GM18498 (cell line): ENCODE results near the gene BZW1.
A peak's percentile ranks its signal among the peaks of the same experiment; 100 is the strongest.

Source experiments
- ATAC-seq: cut with Tn5 transposase; IDR thresholded peaks from one replicate; pipeline ENCODE4 v1.9.1; 2021; ENCODE audit warnings: mild to moderate bottlenecking, moderate library complexity; ENCODE audit not compliant: unreplicated experiment

The BZW1 gene

DNA sequence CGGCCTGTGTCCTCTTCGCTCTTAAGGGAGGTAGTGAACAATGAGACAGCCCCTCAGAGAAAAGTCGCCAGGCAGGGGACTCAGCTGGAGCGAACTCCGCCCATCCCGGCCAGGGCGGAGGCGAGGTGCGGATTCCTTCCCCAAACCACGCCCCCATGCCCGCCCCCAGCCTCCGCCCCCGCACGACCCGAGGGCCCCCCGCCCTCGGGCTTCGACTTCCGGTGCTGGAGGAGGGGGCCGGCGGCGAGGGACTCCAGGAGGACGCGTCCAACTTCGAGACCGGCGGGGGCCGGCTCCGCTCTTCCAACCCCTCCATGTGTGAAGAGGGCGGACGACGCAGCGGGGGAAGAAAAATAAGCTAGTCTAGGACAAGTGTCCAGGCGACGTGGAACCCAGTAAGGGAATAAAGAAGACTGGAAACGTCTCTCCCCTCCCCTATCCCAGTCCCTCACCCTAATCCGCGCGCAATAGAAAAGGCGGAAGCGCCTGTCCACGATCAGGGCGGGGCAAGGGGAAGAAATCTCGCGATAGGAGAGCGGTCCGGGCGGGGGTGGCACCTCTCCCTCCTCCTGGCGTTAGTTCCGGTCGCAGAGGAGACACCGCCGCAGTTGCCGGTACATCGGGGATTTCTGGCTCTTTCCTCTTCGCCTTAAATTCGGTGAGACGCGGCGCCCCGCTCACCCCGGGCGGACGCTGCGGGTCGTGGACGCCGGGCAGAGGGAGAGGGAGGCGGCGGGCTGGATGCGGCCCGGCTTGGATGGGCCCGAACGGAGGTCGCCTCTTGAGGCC lies at the start of gene BZW1:
Gene BZW1, plus strand, starts transcription at position 578 of the 789 bp plus-strand sequence. CDS start 1,308 bp downstream, outside the sequence.
- peak; percentile 81 for ATAC-seq

DNA sequence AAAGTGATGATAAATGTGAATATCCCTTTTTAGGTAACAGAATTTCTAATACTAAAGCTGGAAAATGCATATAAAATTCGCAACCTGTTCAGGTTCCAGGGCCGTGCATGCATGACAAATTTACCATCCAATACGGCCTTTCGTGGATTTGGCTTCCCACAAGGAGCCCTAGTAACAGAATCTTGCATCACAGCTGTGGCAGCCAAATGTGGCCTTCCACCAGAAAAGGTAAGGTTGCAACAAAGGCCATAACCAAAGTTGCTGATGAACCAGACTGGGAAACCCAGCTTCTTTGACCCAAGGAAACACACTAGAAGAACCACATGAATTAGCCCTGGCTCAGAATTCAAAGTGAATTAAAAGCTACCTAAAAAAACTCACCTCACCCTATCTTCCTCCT lies 49.6 kb upstream of the BZW1 start:
- ATAC-seq: no peak

DNA sequence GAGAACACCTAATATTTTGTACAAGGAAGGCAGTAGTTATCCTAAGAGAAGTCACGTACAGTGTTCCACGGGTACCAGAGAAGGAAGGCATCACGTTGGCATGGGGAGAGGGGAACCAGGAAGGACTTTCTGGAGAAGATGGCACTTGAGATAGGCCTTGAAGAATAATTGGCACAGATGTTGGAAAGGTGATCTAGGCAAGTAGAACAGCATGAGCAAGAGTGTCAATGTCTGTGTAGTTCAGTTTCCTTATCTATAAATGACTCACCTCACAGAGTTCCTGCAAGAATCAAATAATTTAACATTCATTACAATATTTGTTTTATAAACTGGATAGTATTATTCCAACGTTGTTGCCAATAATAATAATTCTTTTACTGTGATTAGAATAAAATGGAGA lies 48.3 kb upstream of the BZW1 start:
- ATAC-seq: no peak

DNA sequence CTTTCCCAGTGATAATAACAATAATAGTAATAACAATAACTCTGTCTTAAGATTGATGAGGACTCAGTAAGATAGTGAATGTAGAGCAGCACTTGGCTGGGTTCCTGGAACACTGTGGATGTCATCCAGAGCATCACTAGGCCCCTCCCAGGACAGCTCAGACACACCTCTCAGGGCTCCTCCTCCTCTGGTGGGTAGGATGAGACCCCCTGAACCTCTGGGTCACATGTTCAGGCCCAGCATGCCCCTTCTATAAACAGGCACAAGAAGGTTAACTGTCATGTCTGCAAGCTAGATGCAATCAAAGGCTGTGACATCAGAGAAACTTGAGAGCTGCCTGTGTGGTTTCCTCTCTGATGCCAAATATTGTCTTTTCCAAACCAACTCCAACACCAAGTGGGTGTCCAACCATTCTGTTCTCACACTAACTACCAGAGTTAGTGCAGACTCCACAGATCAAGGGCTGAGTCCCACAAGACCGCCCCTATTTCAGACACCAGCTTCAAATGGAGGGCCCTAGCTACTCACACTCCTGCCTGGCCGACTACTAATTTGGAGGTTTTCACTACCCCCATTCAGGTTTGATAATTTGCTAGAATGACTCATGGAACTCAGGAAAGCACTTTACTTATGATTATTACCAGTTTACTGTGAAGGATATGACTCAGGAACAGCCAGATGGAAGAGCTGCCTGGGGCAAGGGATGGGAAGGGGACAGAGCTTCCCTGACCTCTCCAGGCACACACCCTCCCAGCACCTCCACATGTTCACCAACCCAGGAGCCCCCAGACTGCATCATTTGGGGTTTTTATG lies 46.4 kb upstream of the BZW1 start:
- ATAC-seq: no peak

DNA sequence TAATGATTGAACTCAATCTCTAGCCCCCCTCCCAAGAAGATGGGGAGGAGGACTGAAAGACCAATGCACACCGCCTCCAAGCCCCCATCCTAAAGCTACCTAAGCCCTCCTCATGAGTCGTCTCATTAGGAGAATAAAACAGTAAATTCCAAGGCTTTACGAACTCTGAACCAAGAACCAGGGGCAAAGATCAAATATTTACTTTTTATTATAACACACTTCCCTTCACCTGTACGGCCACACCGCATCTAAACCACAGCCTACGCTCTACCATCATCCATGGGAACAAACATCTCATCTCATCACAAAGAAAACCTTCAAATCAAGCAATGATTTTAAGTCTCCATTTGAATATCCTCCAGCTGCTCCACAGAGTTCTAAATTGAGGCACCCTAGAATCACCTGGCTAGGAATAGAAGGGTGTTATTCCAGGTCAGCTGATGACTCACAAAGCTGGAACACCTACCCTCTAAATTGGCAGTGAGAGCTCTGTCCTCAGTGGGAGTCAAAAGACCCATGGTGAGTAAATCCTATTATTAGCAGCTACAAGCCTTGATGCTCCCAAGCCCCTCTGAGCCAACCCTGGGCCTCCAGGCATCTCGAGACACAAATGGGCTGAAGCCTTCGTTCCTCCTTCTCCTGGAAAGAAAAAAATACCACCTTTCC lies 45.6 kb upstream of the BZW1 start:
- no peak for ATAC-seq

DNA sequence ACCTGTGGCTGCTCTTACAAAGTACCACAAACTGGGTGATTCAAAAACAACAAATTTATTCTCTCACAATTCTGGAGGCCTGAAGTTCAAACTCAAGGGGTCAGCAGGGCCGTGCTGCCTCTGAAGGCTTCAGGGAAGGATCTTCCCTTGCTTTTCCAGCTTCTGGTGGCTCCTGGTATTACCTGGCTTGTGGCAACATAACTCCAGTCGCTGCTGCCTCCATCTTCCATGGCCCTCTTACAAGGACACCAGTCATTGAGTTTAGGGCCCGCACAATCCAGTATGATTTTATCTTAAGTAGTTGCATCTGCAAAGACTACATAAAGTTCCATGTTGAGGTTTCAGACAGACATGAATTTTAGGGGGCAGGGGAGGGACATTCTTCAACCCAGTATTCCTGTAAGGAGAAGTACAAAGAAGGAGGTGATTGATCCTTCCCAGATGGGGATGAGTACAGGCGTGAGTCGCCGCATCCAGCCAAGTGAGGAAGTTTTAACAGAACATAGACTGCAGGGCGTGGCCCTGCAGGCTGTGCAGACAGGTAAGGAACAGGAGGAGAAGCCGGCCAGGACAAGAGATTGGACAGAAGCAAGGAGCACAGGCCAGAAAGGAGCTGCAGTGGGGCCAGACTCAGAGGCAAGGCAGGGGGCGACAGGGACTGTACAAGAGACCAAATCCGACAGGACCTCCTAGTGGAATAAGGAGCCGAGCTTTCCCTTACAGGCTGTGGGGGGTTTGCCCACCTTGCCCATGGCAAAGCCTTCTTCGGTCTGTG lies 44.4 kb upstream of the BZW1 start:
- no peak for ATAC-seq

DNA sequence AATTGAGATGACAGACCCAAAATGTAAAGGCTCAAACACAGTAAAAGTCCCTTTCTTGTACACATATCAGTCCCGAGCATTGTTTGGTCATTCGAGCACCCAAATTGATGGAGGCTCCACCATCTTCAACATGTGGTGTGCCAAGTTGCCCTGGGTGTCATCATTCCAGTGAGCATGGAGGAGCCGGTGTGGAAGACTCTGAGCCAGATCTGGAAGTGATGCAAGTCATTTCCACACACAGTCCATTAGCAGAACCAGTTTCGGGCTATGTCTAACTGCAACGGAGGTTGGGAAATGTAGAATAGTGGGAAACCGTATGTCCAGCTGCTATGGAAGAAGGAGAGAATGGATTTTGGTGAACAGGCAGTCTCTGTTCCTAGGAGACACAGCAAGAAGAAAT lies 40.9 kb upstream of the BZW1 start:
- no peak for ATAC-seq

DNA sequence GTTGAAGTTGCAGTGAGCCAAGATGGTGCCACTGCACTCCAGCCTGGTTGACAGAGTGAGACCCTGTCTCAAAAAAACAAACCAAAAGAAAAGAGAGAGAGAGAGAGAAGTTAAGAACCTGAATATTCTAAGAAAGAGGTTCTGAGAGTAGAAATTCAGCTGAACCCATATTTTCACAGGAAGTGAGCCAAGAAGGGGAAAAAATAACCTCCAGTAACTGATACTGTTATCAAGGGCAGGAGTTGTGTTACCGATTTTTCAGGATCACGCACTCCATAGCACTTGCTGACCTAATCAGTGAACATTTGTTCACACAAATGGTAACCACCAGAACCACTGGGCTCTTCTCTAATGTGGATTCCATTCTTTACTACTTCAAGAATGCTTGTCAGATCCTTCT lies 39.1 kb upstream of the BZW1 start:
- ATAC-seq: no peak

DNA sequence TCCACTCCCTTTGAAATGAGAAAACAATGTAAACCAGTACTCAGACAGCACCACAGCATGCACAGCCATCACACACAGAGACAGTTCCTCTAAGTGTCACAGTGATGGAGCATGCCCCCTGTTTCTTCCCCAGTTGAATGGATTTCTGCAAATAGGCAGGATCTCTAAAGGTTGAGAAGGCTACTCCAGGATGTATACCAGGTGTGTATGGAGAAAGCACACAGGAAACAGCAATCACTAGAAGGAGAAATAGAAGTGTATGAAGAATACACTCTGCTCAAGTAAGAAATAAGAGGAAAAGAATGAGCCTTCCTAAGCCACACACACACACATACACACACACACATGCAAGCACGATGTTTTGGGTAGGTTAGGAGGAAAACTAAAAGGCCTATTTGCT lies 38.6 kb upstream of the BZW1 start:
- ATAC-seq: no peak

DNA sequence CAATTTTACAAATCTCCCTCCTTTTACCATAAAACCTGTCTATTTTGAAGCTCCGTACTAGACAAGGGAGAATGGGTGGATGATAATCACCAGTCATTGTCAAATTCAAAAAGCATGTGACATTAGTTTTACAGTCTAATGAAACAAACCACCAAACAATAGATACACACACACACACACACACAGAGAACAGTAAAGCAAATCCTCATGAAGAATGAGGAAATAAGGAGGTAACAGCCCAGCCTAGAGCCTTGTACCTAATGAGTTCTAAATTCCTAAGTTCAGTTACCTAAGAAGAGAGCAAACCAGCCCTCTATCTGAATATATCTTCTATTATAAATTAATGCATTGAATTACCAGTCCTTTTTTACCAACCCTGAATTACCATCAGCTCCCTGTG lies 36.8 kb upstream of the BZW1 start:
- ATAC-seq: no peak

DNA sequence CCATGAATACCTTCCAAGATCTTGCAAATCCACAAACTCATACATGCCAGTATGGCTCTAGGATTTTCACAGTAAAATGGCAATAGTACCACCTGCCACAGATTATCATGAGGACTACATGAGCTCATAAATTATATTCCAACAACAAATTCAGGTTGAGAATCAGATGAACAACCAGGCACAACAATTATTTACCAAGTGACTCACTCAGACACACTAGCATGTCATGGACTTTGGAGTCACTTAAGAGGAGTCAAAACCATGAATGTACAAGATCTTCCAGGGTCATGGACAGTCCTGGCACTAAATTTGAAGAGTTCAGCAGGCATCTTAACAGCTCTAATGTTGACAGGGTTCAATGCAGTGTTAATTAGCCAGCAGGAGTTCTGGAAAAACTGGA lies 34.4 kb upstream of the BZW1 start:
- no peak for ATAC-seq

DNA sequence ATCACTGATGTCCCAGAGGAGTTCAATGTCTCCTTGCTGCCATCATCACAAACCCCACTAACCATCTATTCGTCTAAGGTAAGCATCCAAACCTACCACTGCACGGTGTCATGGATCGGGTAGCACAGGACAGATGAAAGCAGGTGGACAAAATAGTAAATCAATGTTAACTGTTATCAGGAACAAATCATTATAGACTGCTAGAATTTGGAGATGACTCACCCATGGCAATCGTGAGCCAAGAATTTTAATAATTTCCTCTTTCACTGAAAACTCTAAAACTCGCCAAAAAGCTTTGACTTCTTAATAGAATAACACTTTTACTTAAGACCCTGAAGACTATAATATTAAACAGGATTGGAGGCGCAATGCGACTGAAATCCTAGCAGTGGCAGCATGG lies 33.7 kb upstream of the BZW1 start:
- ATAC-seq: no peak

DNA sequence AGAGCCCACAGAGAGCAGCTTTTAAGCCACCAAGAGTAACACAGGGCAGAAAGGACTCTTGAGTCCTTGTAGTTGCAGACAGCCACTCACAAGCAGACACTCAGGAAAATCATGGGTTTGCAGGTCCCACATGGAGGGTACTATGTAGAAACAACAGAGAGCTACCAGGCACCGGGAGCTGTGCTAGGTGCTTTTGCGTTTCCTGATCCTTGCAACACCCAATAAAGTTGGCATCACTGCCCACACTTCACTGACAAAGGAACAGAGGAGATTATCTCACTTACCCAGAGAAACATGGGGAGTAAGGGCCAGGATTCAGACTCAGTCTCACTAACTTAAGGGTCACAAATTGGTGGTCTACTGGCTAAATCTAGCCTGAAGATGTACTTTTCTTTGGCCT lies 32.5 kb upstream of the BZW1 start:
- no peak for ATAC-seq

DNA sequence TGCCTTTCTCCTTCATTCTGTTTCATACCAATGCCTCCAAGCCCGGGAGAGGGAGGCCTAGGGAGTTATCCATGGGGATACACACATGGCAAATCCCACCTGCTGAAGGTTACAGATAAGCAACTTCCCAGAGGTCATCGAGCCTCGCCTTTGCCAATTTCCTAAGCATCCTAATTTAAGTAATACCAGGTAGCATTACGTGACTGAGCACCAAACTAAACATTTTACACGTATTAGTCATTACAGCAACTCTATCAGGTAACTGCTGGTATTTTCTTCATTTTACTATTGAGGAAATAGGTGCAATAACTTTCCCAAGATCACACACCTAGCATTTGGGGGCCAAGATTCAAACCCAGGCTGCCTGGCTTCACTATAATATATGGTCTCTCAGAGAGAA lies 30.1 kb upstream of the BZW1 start:
- ATAC-seq: no peak

DNA sequence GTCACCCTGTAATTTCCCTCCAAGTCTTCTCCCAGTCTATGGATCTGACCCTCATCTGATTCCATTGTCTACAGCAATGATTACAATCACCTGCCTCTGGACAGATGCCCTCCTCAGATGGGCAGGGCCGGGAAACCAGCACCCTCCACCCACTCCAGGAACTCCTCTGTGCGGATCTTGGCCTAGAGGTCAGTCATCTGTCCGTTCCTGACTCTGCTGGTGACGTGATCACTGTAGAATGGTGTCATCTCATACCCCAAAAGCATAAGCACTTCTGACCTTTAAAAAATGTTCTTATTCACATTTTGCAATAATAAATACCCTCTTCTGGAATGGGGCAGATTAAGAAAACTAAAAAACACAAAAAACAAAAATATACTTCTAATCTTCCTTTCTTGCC lies 29.5 kb upstream of the BZW1 start:
- no peak for ATAC-seq

DNA sequence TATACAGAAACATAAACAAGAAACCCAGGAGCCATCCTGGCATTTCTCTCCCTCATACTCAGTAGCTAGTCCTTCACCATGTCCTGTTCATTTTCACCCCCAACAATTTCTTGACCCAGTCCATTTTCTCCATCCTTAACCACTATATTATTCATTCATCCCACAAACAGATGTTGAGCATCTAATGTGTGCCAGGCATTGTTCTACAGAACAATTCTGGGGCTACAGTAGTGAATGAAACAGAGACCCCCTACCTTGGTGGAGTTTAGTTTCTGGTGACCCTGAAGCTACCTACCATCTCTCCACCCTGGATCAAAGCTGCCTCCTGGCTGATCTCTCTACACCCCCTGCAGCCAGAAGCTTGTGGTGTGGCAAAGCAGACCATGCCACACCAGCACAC lies 27.5 kb upstream of the BZW1 start:
- ATAC-seq: no peak

DNA sequence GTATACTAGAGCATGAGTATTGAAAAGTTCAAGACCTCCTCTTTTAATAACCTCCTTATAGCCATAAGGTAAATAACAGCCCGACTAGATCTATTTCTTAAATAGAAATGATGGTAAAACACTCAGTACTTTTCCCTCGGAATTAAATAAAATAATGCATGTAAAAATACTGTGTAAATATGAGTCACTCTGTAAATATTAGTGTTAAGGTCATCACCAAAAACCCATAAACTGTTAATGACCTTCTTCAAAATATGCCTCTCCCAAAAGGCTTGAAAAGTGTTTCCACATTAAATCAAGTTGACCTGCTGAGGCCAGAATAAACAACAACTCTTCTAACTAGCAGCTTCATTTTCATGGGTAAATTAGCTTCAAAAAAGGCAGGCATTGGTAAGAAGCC lies 25.3 kb upstream of the BZW1 start:
- ATAC-seq: no peak

DNA sequence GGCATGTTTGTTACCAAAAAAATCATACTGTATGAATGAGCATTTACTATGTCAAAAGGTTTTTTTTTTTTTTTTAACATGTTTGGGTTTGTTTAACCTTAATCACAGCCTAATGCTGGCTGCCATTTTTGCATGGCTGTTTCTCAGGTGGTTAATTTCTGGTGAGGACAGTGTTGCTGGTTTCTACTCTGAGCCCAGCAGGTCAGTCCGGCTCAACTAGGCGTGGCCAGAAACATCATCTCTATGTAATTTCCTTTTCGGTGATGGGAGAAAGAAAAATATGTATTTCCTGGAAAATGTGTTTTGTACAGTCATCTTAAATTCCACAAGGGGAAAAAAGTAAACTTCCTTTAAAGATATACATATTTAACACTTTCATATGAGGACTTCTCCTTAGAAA lies 24.9 kb upstream of the BZW1 start:
- ATAC-seq: no peak

DNA sequence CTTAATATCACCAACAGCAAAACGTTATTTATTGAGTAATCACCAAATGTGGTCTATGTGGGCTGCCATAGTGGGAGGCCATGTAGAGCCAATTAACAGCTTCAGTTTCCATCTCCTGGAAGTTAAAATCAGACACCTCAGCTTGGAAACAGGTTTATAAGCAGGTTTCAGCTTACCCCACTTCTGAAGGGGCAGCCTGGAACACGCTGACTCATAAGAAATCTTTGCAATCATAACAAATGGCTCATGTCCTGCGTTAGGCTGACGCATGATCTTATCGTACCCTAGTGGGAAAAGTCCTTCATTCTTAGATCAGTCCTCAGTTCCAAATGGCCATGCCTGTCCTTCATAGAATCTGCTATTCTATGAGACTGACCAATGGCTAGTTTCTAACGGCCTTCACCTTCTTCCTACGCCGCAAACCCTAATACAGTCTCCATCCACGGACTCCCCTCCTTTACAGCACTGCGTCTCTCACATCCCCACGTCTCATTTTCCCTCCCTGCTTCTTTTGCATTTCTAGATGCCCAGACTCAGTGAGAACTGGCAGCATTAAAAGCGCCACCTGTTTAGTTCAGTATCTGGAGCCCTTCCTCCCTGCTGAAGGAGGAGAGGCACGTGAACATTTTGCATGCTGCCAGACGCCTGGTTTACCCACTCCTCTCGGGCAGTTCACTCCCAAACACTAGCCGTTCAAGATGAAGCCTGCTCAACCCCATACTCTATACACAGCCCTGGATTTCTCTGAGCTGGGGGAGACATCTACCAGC lies 24.2 kb upstream of the BZW1 start:
- ATAC-seq: no peak

DNA sequence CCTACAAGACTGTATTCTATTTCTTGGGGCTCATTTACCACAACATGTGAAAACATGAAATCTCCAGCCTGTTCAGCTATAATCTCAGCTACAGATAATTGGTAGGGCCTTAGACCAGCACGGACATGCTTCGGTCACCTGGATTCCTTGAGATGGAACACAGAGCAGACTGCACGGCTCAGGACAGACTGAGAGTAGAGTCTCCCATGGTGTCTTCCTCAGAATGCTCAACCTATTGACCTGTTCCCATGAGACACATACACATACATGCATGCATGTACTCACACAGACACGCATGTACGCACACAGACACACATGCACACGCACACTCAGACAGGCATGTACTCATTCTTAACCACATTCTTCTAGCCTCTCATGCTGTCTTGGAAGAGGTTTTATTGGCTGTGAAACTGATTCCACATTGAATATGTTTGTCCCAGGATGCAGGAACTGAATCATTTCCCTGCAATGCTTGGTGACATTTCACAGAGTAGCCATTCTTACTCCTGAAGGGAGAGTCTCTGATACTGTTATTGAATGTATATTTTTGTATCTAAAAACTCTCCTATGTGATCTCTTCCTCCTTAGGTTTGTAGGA lies 23.5 kb upstream of the BZW1 start:
- no peak for ATAC-seq
